ENCODE data around the gene HDAC11. TPM values are rescaled to one million over a fixed set of nuclear protein-coding genes. Genes with fewer than 3 reads are reported as not detected.

HDAC11 gene
- total and polyA plus RNA-seq, 9 of the 15 experiments (the other 6 are each of a cell fraction or from before 2014, with no cell fraction given) = 0.60 to 6.0 (median 4.5) TPM

- TF ChIP-seq SMARCC2 (IDR thresholded peaks at IDR 0.05; ENCODE audit: low read depth) (no peak), ADNP (tag; IDR thresholded peaks at IDR 0.05) (peak; percentile 57; the same call in 1 of the 2 replicates), TSC22D4 (tag; IDR thresholded peaks at IDR 0.05) (no peak)
Measured at GRCh38 chr3:13522236-13522635, 42.1 kb downstream of the HDAC11 start (continued).

- H3K9me3 ChIP-seq (replicated peaks; ENCODE audit: control insufficient read depth, insufficient read depth, low read depth, low read length) = no peaks in the 10 kb centered on the region
- no peak for ATAC-seq
- 0 out of 5 replicates have a peak, but pooled peaks cover 0 to 3% of the 10 kb centered on the region in 2 experiments for H3K4me1 ChIP-seq (replicated peaks in 1 of 2; ENCODE audit: control insufficient read depth in 2 of 2, insufficient read depth in 2 of 2, low read length in 2 of 2)
- no peak for DNase-seq (ENCODE audit: extremely low read depth in 1 of 4, low spot score in 3 of 4)
- H3K4me3 ChIP-seq = no peak overlapping the region
- in situ Hi-C loops (cut with MboI) (no loop called here), intact Hi-C loops (cut with micrococcal nuclease) (no loop called here)
- no peak overlapping the region for H3K4me2 ChIP-seq (ENCODE audit: insufficient read depth, low read length)
- ChIA-PET CTCF (ENCODE audit: low intra/inter-chr PET ratio) (no interaction called here), POLR2A (interaction anchor here (0.8 to 1.7 kb wide), 5 partner anchors 9 to 26 kb away, joined by 3 to 4 read pairs (median 3); no protein-coding TSS in a partner anchor)
- no peaks in the 10 kb centered on the region for H3K36me3 ChIP-seq (ENCODE audit: control insufficient read depth, insufficient read depth, low read length)
- TF ChIP-seq ZNF518B (CRISPR knock-in tag; IDR thresholded peaks at IDR 0.05) (no peak), HDAC2 (IDR thresholded peaks at IDR 0.05) (no peak), MYC (IDR thresholded peaks at IDR 0.05; ENCODE audit: low read depth, low read length) (no peak), MYC (CRISPR knock-in tag; IDR thresholded peaks at IDR 0.05; ENCODE audit: borderline replicate concordance, low read depth) (no peak), KLF16 (IDR thresholded peaks at IDR 0.05) (no peak), SMARCA4 (IDR thresholded peaks at IDR 0.05) (no peak), JUND (IDR thresholded peaks at IDR 0.05; ENCODE audit: borderline replicate concordance, low read depth, low read length) (no peak), JUND (tag; IDR thresholded peaks at IDR 0.05; ENCODE audit: borderline replicate concordance, low read depth, low read length) (no peak), SP2 (IDR thresholded peaks at IDR 0.05; ENCODE audit: extremely low read depth, low read depth, low read length, poor library complexity, severe bottlenecking) (no peak), CCAR2 (IDR thresholded peaks at IDR 0.05; ENCODE audit: low read depth, low read length) (no peak), CREM (IDR thresholded peaks at IDR 0.05; ENCODE audit: low read depth) (no peak), PYGO2 (tag; IDR thresholded peaks at IDR 0.05) (no peak), ETV5 (CRISPR knock-in tag; IDR thresholded peaks at IDR 0.05; ENCODE audit: low read depth) (no peak), USF1 (CRISPR knock-in tag; IDR thresholded peaks at IDR 0.05) (no peak), MTA3 (IDR thresholded peaks at IDR 0.05; ENCODE audit: borderline replicate concordance) (no peak)
- H3K27me3 ChIP-seq (ENCODE audit: control insufficient read depth in 2 of 2, insufficient read depth in 2 of 2, low read length in 2 of 2) = peaks cover 52 to 63% of the 10 kb centered on the region in 2 experiments
- no TSS peak for BruUV-seq (replicated peaks)
- no peak for FAIRE-seq
- H3K9ac ChIP-seq (ENCODE audit: insufficient read depth in 1 of 2, low read depth in 2 of 2, low read length in 2 of 2) = no peak overlapping the region
- no peaks in the 10 kb centered on the region for H3K9me1 ChIP-seq (ENCODE audit: control insufficient read depth, insufficient read depth, low read length)
- H4K20me1 ChIP-seq (replicated peaks; ENCODE audit: control insufficient read depth, insufficient read depth, low read length) = peaks cover 5% of the 10 kb centered on the region; the same call in 1 of the 2 replicates
- H3K79me2 ChIP-seq (ENCODE audit: control insufficient read depth, insufficient read depth, low read length) = no peaks in the 10 kb centered on the region
- H3K27ac ChIP-seq (ENCODE audit: extremely low read depth, low read depth, low read length) = no peak overlapping the region
- 0% methylated on average over 10 of the region's 10 CpGs for WGBS (ENCODE audit: insufficient coverage, low coverage, missing lambda C conversion rate)
- H2AFZ ChIP-seq (ENCODE audit: low read depth, low read length) = no peak overlapping the region
Measured at GRCh38 chr3:13524979-13525669, 45.0 kb downstream of the HDAC11 start.

Measured in K562 (cell line).